Motor neuron (in vitro differentiated cells): ENCODE data around the gene OR4E2. TPM values are rescaled to one million over a fixed set of nuclear protein-coding genes. Genes with fewer than 3 reads are reported as not detected.
"Not testable (repeated sequence)": the region's sequence is repeated elsewhere in the genome, so short reads cannot be mapped to it uniquely, and the experiment has no call there.

ENCODE experiments used
- ATAC-seq, 8 experiments: fragments of 200-7000 bp; cut with Tn5 transposase; replicated peaks in 6 of 8; 2 replicates each; pipeline ENCODE4 v1.8.0; 2021; ENCODE audit warnings: mild to moderate bottlenecking in 8 of 8, moderate library complexity in 8 of 8
- H3K27ac ChIP-seq, 2 donors: fragments of 250-450 bp; sonication (Bioruptor Pico); 2 replicates each; pipeline ENCODE4 v1.9.0; 2021; ENCODE audit warnings: antibody characterized with exemption in 2 of 2, mild to moderate bottlenecking in 2 of 2, moderate library complexity in 1 of 2
- H3K4me1 ChIP-seq, 2 donors: fragments of 250-450 bp; sonication (Bioruptor Pico); replicated peaks in 1 of 2; 2 replicates each; pipeline ENCODE4 v1.6.1; 2021; ENCODE audit warnings: antibody characterized with exemption in 2 of 2, mild to moderate bottlenecking in 2 of 2, moderate library complexity in 1 of 2
- H3K4me3 ChIP-seq, 5 donors: fragments of 250-450 bp; sonication (Bioruptor Pico); 2 replicates each; pipeline ENCODE4 v1.9.0; 2021; ENCODE audit warnings: antibody characterized with exemption in 5 of 5, mild to moderate bottlenecking in 5 of 5, moderate library complexity in 4 of 5
- WGBS, 10 experiments: fragments of 450-650 bp; shearing (Covaris generic); methylation state at CpG; one replicate each; pipeline ENCODE4 v1.0.0; 2022; 5-methylcytosine and 5-hydroxymethylcytosine counted together
- in situ Hi-C, 9 experiments: fragments of 400-800 bp; cut with MboI; loops; one replicate each; pipeline ENCODE4 v1.15.0; 2021; ENCODE audit warnings: low sequenced_read_pairs in 9 of 9, low pct_unique_long_range_greater_than_20kb in 2 of 9; ENCODE audit not compliant: unreplicated experiment in 9 of 9
- total RNA-seq, 8 experiments: library from RNA; unstranded; fragments of 300-600 nt; gene quantifications; 2 replicates each; pipeline versions ENCODE4 v1.2.3 to v1.2.4, GENCODE V29; 2022

Gene OR4E2
- total RNA-seq, 8 experiments from 2014 or later: 0.57 TPM; not detected in 7

DNA sequence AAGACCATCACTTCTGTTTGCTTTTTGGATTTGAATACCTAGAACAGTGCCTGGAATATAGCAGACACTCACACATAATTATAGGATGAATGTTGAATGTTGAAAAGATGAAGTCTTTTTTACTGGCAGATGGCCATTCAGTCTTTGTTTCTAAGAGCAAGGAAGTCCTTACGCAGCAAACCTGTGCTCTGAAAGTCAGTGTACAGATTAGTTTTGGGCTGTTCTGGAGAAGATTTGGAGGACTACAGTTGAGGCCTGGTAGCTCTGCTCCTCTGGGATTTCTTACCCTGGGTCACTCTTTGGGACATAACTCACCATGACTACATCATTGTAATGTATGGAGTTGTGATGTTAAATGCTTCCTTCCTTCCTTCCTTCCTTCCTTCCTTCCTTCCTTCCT lies 3.3 kb downstream of the OR4E2 start:
- H3K27ac ChIP-seq: no peak overlapping the region
- WGBS, 10 experiments: 33 to 100% (median 83%) methylated on average over 1 of the region's 1 CpG; no CpG with 5 or more reads in 5 of the 10 experiments
- H3K4me3 ChIP-seq: no peak overlapping the region
- in situ Hi-C loops: no loop called here
- H3K4me1 ChIP-seq: no peaks in the 10 kb centered on the region
- no peak for ATAC-seq

DNA sequence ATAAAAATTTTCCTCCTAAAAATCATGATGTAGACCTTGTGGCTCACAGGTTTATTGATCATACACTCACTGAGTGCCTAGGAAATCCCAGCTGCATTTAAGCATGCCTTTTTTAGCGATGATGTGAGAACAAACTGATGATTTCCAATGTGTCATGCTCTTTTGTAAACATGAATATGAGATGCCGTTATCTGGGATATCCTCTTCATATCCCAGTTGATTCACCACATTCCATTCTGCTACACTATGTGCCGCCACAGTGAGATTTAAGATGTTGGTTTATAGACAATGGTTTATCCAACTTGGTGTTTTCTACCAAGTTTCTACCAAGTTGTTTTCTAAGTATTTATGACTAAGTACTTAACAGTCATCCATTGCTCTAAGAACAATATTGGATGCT lies 14.7 kb downstream of the OR4E2 start:
- WGBS, 10 experiments: 0 to 100% (median 80%) methylated on average over 1 to 3 of the region's 3 CpGs; no CpG with 5 or more reads in 1 of the 10 experiments
- no peak for ATAC-seq
- no peaks in the 10 kb centered on the region for H3K4me1 ChIP-seq
- in situ Hi-C loops: no loop called here
- no peak overlapping the region for H3K4me3 ChIP-seq
- H3K27ac ChIP-seq: no peak overlapping the region

DNA sequence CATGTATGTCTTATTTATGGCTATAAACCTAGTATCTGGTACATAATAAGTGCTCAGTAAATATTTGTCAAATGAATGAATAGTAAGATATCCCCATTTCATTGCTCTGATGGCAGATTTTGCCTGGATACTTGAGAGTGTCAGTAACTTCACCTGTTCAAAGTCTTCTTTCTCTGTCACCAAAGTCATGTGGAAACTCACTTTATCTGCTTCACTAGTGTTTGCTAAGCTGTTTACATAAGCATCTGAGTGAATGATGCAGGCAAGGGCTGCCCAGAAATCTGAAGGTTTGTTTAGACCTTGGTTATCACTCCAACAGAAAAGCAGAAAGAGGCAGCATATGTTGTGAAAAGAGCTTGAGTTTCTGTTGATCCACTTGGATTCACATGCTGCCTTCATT lies 15.6 kb downstream of the OR4E2 start:
- no peak for ATAC-seq

DNA sequence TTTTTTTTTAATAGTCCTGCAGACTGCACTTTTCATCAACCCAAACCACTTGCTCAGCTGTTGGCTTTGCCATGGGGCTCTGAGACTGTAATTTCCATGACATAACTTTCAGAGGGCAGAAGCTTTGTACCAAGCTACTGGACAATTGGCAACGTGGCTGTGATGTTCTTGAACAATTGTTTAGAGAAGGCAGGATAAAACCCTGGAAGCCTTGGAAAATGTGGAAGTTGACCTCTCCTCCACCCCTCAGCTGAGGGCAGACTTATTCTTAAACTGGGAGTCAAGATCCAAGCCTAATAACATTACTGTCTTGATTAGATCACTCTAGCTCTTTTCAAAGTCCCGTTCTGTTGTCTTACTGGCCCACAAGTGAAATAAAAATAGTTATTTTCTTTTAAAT lies 17.7 kb downstream of the OR4E2 start:
- no peak for ATAC-seq
- no peak overlapping the region for H3K4me3 ChIP-seq
- in situ Hi-C loops: no loop called here
- H3K4me1 ChIP-seq: no peaks in the 10 kb centered on the region
- H3K27ac ChIP-seq: no peak overlapping the region
- WGBS, 10 experiments: 0 to 86% (median 40%) methylated on average over 1 to 2 of the region's 2 CpGs; no CpG with 5 or more reads in 2 of the 10 experiments

More for the DNA sequence above, 15.6 kb downstream of the OR4E2 start:
- H3K4me1 ChIP-seq: no peaks in the 10 kb centered on the region
- in situ Hi-C loops: no loop called here
- no peak overlapping the region for H3K4me3 ChIP-seq
- H3K27ac ChIP-seq: no peak overlapping the region

DNA sequence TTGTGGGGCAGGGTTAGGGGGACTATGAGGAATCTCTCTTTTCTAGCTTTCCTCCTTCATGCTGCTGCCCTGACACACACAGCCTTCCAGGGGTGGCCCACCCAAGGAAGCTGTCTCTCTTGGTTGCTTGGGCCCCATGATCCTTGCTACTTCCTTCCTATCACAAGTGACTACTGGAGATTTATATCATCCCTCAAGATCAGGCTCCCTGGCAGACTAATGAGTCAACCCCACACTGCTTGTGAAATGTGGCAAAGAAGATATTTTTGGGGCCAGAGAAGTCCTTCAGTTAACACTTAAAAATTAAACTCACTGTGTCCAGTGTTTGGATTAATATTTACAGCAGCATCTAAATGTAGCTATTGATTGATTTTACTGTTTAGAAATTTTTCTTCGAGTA lies 18.5 kb downstream of the OR4E2 start:
- Histone ChIP-seq H3K27ac (no peak overlapping the region), H3K4me1 (no peaks in the 10 kb centered on the region), H3K4me3 (no peak overlapping the region)
- ATAC-seq: no peak
- WGBS, 10 experiments: 0 to 86% (median 38%) methylated on average over 1 of the region's 1 CpG; no CpG with 5 or more reads in 3 of the 10 experiments
- in situ Hi-C loops: no loop called here

DNA sequence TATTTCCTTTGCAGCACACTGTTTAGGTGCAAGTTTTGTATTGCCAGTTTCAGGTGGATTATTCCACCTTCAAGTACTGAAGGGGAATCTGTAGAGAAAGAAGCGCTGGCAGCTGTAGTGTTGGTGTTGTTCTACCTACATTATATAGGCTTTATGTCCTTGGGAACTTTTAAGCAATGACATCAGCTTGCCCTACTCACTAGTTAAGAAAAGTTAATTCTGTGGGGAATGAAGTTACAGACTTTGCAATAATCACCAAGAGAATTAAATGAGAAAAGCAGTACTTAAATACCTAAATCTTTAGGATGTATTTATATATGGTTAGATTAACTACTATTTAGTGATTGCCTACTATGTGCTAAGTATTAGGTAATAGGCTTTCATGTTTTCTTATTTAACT lies 20.1 kb downstream of the OR4E2 start, which contains the start of gene OR4E1:
TSS of gene OR4E1 (minus strand) at position 101 of the 400 bp plus-strand sequence. CDS start 2,883 bp downstream, outside the sequence.
- no peak within 1 kb of the TSS for H3K4me3 ChIP-seq
- no peaks in the 10 kb centered on the region for H3K4me1 ChIP-seq
- 0 to 100% (median 82%) methylated on average over 1 of the region's 1 CpG; no CpG with 5 or more reads in 4 of the 10 experiments for WGBS, 10 experiments
- H3K27ac ChIP-seq: no peak within 1 kb of the TSS
- ATAC-seq: no peak
- in situ Hi-C loops: no loop called here

DNA sequence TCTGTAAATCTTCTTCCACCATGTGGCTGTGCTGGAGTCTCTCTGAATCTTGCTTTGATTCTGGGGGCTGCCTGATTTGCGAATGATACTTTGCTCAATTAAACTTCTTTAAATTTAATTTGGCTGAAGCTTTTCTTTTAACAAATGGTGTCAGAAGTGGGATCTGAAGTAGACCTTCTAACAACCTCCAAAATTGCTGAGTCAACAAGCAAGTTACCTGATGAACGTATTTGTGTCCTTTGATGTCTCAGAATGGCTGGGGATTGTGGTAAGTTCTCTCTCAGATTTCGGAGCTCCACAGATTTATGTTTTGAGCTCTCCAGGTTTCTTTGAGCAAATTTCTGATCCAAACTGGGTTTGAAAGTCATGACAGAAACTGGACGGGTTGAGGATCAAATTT lies 21.9 kb downstream of the OR4E2 start:
- in situ Hi-C loops: no loop called here
- H3K4me1 ChIP-seq: no peaks in the 10 kb centered on the region
- H3K4me3 ChIP-seq: no peak overlapping the region
- H3K27ac ChIP-seq: no peak overlapping the region
- no peak for ATAC-seq
- WGBS, 10 experiments: 0 to 89% (median 63%) methylated on average over 2 to 4 of the region's 4 CpGs; no CpG with 5 or more reads in 1 of the 10 experiments

DNA sequence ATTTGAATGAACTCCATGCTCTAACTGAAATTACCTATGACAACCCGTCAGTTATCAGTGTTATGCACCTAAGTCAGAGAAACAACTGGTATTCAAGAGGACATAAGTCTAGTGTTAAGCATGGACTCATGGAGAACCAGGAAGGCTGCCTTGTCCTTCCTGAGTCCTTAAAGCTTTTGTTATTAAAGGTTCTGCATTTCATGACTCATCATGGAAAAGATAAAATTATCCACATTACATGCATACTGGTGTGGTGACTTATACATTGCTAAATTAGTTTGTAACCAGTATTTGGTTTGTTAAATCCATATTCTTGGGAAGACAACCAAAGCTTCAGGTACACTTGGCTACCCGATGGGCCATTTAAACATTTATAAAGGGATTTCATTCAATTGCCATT lies 26.4 kb downstream of the OR4E2 start:
- no peak overlapping the region for H3K27ac ChIP-seq
- WGBS, 10 experiments: 0 to 84% (median 54%) methylated on average over 1 to 2 of the region's 2 CpGs; no CpG with 5 or more reads in 2 of the 10 experiments

DNA sequence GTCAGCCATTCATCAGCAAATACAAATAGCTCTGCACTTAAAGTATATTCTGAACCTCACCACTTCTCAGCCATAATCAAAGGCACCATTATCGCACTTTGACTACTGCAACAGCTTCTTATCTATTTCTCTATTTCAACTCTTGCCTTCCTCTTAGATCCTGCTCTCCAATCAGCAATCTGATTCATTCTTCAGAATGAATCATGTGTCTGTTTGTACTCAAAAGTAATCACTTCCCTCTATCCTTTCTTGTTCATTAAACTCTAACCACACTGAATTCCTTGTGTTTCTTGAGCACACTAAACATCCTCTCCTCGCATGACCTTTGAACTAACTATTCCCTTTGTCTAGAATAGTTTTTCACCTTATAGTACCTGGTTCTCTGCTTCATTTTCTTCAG lies 32.8 kb downstream of the OR4E2 start:
- H3K4me1 ChIP-seq: no peaks in the 10 kb centered on the region
- no peak overlapping the region for H3K4me3 ChIP-seq
- no peak overlapping the region for H3K27ac ChIP-seq
- 0 to 95% (median 82%) methylated on average over 1 to 2 of the region's 2 CpGs for WGBS, 10 experiments
- ATAC-seq: no peak
- in situ Hi-C loops: no loop called here

More for the DNA sequence above, 26.4 kb downstream of the OR4E2 start:
- in situ Hi-C loops: no loop called here
- H3K4me1 ChIP-seq: no peaks in the 10 kb centered on the region
- no peak overlapping the region for H3K4me3 ChIP-seq
- no peak for ATAC-seq

DNA sequence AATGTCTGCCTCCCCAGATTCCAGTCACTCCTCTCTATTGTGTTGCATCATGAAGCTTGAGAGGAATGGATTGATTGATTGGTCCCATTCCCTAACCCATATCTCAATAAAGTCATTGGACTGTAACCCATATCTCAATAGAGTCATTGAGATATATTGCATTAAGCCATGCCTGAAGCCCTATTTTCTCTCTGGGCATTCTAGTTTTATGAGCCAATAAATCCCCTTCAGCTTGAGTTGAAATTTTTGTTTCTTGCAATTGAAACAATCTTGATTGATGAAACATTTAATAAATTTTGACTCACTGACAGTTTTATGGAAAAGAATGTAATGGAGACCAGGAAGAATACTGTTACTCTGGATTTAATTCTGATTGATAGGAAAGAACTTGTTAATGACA lies 40.8 kb downstream of the OR4E2 start:
- H3K27ac ChIP-seq: no peak overlapping the region
- no peaks in the 10 kb centered on the region for H3K4me1 ChIP-seq
- in situ Hi-C loops: no loop called here
- ATAC-seq: no peak
- H3K4me3 ChIP-seq: no peak overlapping the region

DNA sequence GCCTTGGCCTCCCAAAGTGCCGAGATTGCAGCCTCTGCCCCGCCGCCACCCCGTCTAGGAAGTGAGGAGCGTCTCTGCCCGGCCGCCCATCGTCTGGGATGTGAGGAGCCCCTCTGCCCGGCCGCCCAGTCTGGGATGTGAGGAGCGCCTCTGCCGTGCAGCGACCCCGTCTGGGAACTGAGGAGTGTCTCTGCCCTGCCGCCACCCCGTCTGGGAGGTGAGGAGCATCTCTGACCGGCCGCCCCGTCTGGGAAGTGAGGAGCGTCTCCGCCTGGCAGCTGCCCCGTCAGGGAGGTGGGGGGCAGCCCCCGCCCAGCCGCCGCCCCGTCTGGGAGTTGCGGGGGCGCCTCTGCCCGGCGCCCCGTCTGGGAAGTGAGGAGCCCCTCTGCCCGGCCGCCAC lies 44.0 kb downstream of the OR4E2 start:
- H3K4me1 ChIP-seq, ATAC-seq, H3K4me3 ChIP-seq, H3K27ac ChIP-seq, in situ Hi-C loops: not testable (repeated sequence)
- whole genome bisulfite sequencing, 10 experiments: no CpG with 5 or more reads among the region's 33 CpGs

DNA sequence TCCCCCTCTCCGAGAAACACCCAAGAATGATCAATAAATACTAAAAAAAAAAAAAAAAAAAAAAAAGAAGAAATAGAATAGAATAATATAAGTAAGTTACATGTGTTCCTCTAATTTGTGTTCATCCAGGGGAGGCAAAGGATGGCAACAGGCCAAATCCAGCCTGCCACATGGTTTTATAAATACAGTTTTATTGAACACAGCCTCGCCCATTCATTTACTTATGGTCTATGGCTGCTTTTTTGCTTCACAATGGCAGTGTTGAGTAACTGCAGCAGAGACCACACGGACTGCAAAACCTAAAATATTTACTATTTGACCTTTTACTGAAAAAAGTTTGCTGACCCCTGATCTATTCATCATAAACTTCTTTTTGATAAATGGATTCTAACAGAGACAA lies 44.9 kb downstream of the OR4E2 start:
- 0 to 14% methylated on average over 1 of the region's 3 CpGs; no CpG with 5 or more reads in 8 of the 10 experiments for WGBS, 10 experiments
- in situ Hi-C loops, H3K4me1 ChIP-seq, H3K27ac ChIP-seq, H3K4me3 ChIP-seq: not testable (repeated sequence)
- peak in 1 of 8 experiments; percentile 34 for ATAC-seq

DNA sequence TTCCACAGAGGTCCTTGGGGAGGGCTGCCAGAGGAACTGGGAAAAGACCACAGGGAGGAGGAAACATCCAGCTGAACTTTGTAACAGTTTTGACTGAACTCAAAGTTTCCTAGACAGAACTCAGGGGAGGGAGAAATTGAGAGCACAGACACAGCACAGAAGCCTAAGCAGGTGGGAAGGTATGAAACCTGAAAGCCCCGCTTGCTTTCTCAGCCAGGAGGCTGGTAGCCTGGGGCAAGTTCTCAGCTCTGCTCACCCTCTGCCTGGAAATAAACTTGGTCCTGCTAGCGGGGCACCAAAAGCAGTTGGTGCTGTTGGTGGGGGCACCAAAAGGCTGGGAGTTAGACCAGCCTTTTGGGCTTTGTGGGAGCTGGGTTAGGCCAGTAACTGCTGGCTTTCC lies 45.9 kb downstream of the OR4E2 start:
- in situ Hi-C loops: no loop called here
- Histone ChIP-seq H3K27ac (no peak overlapping the region), H3K4me1 (no peaks in the 10 kb centered on the region), H3K4me3 (no peak overlapping the region)
- no peak for ATAC-seq
- 90 to 100% methylated on average over 1 to 2 of the region's 2 CpGs; no CpG with 5 or more reads in 8 of the 10 experiments for WGBS, 10 experiments

DNA sequence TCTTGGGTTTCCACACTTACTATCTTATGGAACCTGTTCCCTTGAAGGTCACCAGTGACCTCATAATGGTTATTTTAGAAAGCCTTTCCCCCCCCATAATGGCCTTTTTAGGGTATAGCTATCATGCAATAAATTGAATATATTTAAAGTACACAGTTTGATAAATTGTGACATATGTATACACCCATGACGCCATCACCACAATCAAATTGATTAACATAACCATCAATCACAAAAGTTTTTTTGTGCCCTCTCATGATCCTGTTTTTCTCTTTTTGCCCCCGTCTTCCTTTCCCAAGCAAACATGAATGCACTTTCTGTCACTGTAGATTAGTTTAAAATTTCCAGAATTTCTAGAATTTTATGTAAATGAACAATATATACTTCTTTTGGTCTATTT lies 48.7 kb downstream of the OR4E2 start:
- ATAC-seq: no peak
- no peak overlapping the region for H3K27ac ChIP-seq
- in situ Hi-C loops: no loop called here

More for the DNA sequence above, 48.7 kb downstream of the OR4E2 start:
- H3K4me1 ChIP-seq: no peaks in the 10 kb centered on the region
- no peak overlapping the region for H3K4me3 ChIP-seq
- WGBS, 10 experiments: 0 to 86% (median 68%) methylated on average over 1 to 2 of the region's 2 CpGs; no CpG with 5 or more reads in 1 of the 10 experiments
